ENCODE measurements around the gene NAALADL2.

DNA sequence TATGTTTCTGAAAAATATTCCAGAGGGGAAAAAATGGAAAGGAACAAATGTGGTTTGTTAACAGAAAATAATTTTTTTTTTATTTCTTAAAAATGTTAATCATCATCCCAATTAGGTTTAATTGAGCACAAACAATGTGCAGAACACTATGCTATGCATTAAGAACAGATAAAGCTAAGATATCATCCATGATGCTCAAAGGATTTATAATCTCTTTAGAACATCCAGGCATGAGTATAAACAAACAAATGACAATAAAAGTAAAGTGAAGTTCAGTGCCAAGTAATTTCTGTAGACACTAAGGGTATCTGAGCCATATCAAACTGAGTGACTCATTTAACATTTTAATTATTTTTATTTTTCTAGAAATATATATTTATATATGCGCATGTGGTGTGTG is 732.2 kb downstream of the NAALADL2 start:
- no peak for TF ChIP-seq CTCF (IDR thresholded peaks at IDR 0.05; ENCODE audit: control extremely low read depth in 1 of 3, insufficient read depth in 1 of 3, low read depth in 1 of 3, low read length in 3 of 3)
- no peak for TF ChIP-seq CREB1 (IDR thresholded peaks at IDR 0.05)
